Pulmonary artery endothelial cell (primary cell): ENCODE results near the gene RGS19. TPM values are rescaled to one million over a fixed set of nuclear protein-coding genes. Genes with fewer than 3 reads are reported as not detected.

Source experiments
- total RNA-seq: library from RNA; depleted of rRNA; stranded (reverse); fragments of >200 nt; gene quantifications from 2 replicates; pipeline ENCODE4 v1.2.3, GENCODE V29; 2014

RGS19 gene
- total RNA-seq, 1 donor from 2014 or later: 19.1 TPM

Other genes starting within 250 kb of the RGS19 start
- 7.2 and 13.0 TPM in 2 replicates for gene ZBTB46, start 248.3 kb downstream of the RGS19 start, total RNA-seq
- not detected in 2 replicates for gene ABHD16B, start 218.0 kb downstream of the RGS19 start, total RNA-seq
- gene TPD52L2, start 214.2 kb downstream of the RGS19 start, total RNA-seq: 139 and 153 TPM in 2 replicates
- 106 and 113 TPM in 2 replicates for gene DNAJC5, start 184.4 kb downstream of the RGS19 start, total RNA-seq
- 28.9 and 30.4 TPM in 2 replicates for gene UCKL1, start 123.1 kb downstream of the RGS19 start, total RNA-seq
- gene ZNF512B, start 109.6 kb downstream of the RGS19 start, total RNA-seq: 11.7 and 13.1 TPM in 2 replicates
- gene SAMD10, start 99.9 kb downstream of the RGS19 start, total RNA-seq: 1.5 and 2.5 TPM in 2 replicates
- gene PRPF6, start 98.4 kb downstream of the RGS19 start, total RNA-seq: 71.7 and 83.0 TPM in 2 replicates
- gene C20orf204, start 43.3 kb downstream of the RGS19 start, total RNA-seq: 1.7 and 1.9 TPM in 2 replicates
- gene SOX18, start 29.9 kb downstream of the RGS19 start, total RNA-seq: 11.1 and 27.3 TPM in 2 replicates
- gene TCEA2, start 16.3 kb downstream of the RGS19 start, total RNA-seq: 18.0 and 27.8 TPM in 2 replicates
- 2.0 and 2.6 TPM in 2 replicates for gene OPRL1, start 564 bp upstream of the RGS19 start, total RNA-seq
- gene LKAAEAR1, start 4.9 kb upstream of the RGS19 start, total RNA-seq: not detected in 2 replicates
- gene NPBWR2, start 28.0 kb upstream of the RGS19 start, total RNA-seq: not detected in 2 replicates
- not detected in 2 replicates for gene MYT1, start 84.9 kb upstream of the RGS19 start, total RNA-seq
- 44.7 and 49.9 TPM in 2 replicates for gene PCMTD2, start 176.2 kb upstream of the RGS19 start, total RNA-seq